ENCODE measurements around the gene VWA5B1.

VWA5B1 gene

DNA sequence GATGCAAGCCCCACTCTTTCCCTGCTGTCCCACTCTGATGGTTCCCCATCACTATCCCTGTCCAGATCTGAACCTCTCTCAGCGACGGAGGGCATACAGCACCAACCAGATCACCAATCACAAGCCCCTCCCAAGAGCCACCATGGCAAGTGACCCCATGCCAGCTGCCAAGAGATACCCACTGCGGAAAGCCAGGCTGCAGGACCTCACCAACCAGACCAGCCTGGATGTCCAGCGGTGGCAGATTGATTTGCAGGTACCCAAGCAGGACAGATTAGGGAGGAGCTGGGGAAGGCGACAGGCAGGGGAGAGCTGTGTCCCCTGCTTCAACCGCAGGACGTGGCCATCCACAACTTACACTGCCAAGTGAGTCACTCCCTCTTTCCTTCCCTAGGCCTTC, 46.9 kb downstream of the VWA5B1 start:
- TF ChIP-seq, protein P1, sequence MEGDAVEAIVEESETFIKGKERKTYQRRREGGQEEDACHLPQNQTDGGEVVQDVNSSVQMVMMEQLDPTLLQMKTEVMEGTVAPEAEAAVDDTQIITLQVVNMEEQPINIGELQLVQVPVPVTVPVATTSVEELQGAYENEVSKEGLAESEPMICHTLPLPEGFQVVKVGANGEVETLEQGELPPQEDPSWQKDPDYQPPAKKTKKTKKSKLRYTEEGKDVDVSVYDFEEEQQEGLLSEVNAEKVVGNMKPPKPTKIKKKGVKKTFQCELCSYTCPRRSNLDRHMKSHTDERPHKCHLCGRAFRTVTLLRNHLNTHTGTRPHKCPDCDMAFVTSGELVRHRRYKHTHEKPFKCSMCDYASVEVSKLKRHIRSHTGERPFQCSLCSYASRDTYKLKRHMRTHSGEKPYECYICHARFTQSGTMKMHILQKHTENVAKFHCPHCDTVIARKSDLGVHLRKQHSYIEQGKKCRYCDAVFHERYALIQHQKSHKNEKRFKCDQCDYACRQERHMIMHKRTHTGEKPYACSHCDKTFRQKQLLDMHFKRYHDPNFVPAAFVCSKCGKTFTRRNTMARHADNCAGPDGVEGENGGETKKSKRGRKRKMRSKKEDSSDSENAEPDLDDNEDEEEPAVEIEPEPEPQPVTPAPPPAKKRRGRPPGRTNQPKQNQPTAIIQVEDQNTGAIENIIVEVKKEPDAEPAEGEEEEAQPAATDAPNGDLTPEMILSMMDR (IDR thresholded peaks at IDR 0.05; ENCODE audit: low read depth, low read length, missing control alignments) = no peak

DNA sequence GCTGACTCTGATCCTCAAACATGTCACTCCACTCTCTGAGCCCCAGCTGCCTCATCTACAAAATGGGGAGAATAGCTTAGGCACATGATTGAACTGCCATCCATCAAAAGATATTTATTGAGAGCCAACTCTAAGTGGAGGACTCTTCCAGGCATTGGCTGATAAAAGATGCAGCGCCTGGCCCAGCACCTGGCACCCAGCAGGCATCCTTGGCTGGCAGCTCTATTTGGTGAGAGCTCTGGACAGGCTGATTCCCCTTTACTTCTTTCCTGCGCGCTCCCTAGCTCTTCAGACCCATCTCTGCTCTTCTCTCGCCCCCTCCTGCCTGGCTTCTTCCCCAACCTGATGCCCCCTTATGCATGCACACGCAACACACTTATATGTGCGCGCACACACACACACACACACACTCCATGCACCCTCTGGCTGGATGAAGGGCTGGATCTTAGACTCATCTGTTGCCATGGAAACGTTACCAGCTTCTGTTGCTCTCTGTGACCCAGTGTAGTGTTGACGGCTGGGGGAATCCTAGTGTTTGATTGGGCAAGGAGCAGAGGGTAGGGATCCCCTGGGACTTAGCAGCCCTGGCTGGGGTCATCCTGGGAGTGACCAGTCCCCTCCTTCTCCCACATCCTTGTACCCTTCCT, 49.3 kb downstream of the VWA5B1 start:
- DNase-seq (ENCODE audit: low read depth) = no peak
- TF ChIP-seq, protein P1 (IDR thresholded peaks at IDR 0.05; ENCODE audit: low read depth, low read length, missing control alignments) = no peak

More for the DNA sequence above, 46.9 kb downstream of the VWA5B1 start:
- H3K4me3 ChIP-seq (ENCODE audit: low read depth, low read length) = no peak overlapping the region
- DNase-seq (ENCODE audit: low read depth) = no peak

DNA sequence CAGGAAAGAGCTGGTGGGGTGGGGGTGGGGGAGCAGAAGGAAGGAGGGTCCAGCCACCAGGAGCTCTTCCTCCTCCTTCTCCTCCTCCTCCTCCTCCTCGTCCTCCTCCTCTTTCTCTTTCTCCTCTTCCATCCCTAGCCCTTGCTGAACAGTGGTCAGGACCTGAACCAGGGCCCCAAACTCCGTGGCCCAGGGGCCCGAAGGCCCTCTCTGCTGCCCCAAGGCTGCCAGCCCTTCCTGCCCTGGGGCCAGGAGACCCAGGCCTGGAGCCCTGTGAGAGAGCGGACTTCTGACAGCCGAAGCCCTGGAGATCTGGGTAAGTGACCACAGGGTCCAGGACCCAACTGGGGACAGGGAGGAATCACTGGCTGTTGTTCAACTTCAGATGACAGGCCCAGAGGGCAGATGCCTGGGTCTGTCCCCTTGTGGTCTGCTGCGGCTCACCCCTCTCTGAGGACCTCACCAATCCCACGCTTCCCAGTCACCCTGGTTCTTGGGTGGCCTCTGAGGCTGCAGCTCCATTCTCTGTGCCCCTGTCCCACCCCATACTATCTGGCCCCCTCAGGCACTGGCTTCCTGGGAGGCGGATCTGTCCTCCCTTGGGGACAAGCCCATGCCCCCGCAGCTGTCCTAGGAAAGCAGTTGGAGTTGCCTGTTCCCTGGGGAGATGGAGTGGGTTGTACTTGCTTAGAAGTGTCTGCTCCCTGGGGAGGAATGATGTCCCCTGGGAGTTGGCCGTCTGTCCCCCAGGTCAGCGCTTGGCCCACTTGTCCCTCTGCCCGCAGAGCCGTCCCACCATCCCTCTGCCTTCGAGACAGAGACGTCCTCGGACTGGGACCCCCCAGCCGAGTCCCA, 51.8 kb downstream of the VWA5B1 start:
- DNase-seq (ENCODE audit: low read depth) = no peak
- H3K4me3 ChIP-seq (ENCODE audit: low read depth, low read length) = no peak overlapping the region
- TF ChIP-seq, protein P1 (IDR thresholded peaks at IDR 0.05; ENCODE audit: low read depth, low read length, missing control alignments) = no peak

More for the DNA sequence above, 49.3 kb downstream of the VWA5B1 start:
- no peak overlapping the region for H3K4me3 ChIP-seq (ENCODE audit: low read depth, low read length)

DNA sequence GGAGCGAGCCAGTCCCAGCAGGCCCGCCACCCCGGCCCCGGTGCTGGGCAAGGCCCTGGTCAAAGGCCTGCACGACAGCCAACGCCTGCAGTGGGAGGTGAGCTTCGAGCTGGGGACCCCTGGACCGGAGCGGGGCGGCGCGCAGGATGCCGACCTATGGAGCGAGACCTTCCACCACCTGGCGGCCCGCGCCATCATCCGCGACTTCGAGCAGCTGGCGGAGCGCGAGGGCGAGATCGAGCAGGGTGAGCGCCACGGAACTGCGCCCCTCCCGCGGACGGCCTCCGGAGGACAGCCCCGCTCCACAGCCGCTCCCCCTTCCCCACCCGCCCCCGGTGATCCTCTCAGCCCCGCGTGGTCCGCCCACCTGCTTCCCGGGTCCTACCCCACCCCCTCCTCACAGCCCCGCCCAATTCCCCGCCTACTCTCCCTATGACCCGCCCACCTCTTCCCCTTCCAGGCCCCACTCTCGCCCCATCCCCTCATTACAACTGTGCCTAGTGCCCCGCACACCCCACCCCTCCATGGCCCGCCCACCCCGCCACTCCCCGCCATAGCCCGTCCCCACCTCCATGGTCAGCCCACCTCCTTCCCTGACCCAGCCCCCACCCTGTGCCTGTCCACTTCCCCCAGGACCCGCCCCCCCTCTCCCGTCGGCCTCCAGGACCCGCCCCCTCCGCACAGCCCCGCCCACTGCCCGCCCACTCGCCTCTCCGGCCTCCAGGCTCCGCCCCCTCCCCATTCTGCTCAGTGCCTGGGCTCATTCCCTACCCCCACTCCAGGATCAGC, 52.7 kb downstream of the VWA5B1 start:
- TF ChIP-seq, protein P1 (IDR thresholded peaks at IDR 0.05; ENCODE audit: low read depth, low read length, missing control alignments) = no peak
- no peak overlapping the region for H3K4me3 ChIP-seq (ENCODE audit: low read depth, low read length)
- no peak for DNase-seq (ENCODE audit: low read depth)

DNA sequence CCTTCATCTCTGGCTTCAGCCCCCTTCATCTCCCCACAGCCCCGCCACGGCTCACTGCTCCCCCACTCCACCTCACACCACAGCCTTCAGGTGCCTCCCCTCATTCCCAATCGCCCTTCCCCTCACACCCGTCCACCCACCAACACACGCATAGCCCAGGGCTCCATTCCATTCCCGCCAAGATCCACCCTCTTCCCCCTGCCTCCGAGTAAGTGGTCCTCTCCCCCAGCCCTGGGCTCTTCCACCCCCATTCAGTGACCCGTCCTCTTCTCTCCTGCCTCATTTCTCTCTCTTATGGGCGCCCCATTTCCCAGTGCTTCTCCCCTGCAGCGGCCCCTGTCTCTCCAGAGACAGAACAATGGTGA, 53.2 kb downstream of the VWA5B1 start:
- H3K4me3 ChIP-seq (ENCODE audit: low read depth, low read length) = no peak overlapping the region
- no peak for DNase-seq (ENCODE audit: low read depth)
- TF ChIP-seq, protein P1 (IDR thresholded peaks at IDR 0.05; ENCODE audit: low read depth, low read length, missing control alignments) = no peak

DNA sequence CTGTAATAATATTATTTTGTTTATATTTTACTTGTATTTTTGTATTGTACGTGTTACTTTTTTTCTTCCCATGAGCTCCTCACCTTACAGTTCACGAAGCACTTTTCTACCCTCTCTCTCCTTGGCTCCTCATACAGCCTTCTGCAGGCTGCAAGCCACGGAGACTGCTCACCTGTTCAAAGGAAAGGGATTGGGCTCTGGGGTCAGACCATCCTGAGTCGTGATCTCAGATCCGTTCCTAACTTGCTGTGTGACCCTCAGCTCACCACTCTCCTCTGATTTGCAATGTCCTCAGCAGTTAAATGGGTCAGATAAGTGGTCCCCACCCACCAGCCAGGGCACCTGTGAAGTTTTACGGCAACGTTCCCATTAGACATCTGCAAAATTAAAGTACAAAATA, 54.1 kb downstream of the VWA5B1 start:
- no peak for DNase-seq (ENCODE audit: low read depth)
- H3K4me3 ChIP-seq (ENCODE audit: low read depth, low read length) = no peak overlapping the region
- TF ChIP-seq, protein P1 (IDR thresholded peaks at IDR 0.05; ENCODE audit: low read depth, low read length, missing control alignments) = no peak

Measured in GM12864 (cell line).